Measurements from ENCODE around the gene BRWD1.
"Not testable (repeated sequence)": the region's sequence is repeated elsewhere in the genome, so short reads cannot be mapped to it uniquely, and the experiment has no call there.

Gene BRWD1

GRCh38 chr21:39281853-39282252, 31.6 kb downstream of the BRWD1 start:
- DNase-seq (ENCODE audit: low read depth), result no peak

- DNase-seq (ENCODE audit: low read depth), result no peak
Observed at GRCh38 chr21:39281207-39281606, 32.2 kb downstream of the BRWD1 start.

- DNase-seq (ENCODE audit: low read depth), result no peak
Observed at GRCh38 chr21:39269620-39270019, 43.8 kb downstream of the BRWD1 start.

- DNase-seq (ENCODE audit: low read depth), result no peak
Observed at GRCh38 chr21:39265603-39266002, 47.8 kb downstream of the BRWD1 start.

- no peak for DNase-seq (ENCODE audit: low read depth)
Observed at GRCh38 chr21:39263372-39263771, 50.1 kb downstream of the BRWD1 start.

DNA sequence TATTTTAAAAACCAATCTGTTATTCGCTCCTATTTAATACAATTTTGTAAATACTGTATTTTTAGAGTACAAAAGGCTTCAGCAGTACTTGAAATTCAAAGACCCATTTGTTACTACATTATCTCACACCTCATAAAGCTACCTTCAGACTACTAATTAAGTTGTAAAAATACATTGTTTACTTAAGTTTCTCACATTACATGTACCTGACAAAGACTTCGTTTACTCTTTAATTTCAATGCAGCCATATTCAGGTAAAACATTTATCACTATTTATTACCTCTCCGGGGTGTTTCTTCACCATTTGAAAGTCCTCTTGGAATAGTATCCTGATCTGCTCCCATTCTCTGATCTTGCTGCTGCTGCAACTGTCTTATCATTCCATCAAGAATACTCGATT, 55.2 kb downstream of the BRWD1 start:
- DNase-seq (ENCODE audit: low read depth), result no peak

DNA sequence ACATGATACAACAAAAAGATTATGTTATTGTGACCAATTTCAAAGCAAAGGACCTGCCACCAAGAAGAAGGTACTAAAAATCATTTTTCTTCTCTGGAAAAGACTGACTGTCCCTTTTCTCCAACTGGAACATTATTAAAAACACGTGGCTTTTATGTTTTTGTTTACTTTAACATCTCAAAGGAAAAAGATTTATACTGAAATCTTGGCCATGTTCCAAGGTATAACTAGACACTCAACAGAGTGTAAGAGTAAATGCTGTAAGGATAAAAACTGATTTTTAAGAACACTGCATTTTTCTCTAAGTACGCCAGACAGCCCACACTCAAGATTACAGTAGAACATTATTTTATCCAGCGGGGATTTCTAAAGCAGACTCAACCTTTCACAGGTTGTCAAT, 62.1 kb downstream of the BRWD1 start:
- no peak for DNase-seq (ENCODE audit: low read depth)

DNA sequence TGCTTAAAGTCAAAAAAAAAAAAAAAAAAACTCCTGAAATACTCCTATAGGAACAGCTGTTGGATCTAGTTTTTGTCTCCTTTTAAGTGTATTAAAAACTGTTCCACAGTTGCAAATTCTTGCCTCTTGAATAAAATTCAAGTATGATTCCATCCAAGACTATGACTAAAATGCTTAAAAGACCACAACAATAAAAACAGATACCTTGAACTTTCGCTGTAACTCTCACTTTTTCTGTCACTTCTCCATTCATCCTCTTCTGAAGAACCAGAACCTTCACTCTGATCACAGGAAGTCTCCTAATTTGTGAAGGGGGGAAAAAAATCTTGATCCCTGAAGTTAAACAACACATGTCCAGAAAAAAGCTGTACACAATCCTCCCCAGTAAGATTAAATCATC, 75.2 kb downstream of the BRWD1 start:
- no peak for DNase-seq (ENCODE audit: low read depth)

DNA sequence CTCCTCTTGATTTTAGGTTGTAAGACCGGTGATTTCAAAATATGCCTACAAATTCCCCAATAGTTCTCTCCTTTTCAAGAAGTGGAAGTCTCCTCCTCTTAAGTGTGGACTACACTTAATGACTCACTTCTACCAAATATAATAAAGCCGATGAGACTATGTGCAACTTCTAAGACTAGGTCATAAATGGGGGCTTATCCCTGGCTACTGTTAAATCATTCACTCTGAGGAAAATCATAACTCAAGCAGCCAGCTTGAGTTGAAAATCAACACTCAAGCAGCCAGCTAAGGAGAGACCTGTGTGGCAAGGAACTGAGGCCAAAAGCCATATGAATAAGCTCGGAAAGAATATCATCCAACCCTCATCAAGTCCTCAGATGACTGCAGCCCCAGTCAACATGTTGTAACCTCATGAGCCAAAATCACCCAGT, 80.6 kb downstream of the BRWD1 start:
- no peak for DNase-seq (ENCODE audit: low read depth)

DNA sequence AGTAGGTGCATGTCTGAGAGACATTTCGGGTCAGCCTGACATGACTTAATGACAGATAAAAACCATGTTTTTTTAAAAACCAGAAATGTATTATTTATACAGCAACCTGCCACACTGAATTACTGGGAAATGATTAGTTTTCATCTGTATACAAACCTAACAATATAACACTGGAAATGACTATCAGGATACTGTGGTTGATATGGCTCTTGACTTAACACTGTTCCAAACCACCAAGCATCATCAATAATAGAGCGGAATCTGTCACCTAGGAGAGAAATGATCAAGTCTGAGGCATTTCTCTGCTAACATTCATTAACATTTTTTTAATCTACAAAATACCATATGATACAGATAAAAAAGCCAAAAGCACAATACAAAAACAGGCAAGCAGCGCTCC, 88.5 kb downstream of the BRWD1 start:
- no peak for DNase-seq (ENCODE audit: low read depth)

DNA sequence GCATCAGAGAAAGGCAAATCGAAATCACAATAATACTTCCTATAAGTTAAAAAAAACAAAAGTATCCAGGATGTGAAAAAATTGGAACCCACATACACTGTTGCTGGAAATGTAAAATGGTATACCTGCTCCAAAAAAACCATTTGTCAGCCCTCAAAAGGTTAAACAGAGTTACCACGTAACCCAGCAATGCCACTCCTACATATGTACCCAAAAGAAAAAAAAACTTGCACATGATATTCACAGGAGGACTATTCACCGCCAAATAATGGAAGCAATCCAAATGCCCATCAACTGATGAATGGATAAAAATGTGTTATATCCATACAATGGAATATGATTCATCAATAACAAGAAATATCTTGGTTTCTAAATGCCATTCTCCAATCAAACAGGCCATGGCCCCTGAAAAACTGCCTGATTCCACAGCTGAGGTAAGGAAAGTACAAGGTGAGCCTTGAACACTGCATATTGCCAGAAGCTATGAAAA, 91.4 kb downstream of the BRWD1 start:
- DNase-seq (ENCODE audit: low read depth), result no peak

DNA sequence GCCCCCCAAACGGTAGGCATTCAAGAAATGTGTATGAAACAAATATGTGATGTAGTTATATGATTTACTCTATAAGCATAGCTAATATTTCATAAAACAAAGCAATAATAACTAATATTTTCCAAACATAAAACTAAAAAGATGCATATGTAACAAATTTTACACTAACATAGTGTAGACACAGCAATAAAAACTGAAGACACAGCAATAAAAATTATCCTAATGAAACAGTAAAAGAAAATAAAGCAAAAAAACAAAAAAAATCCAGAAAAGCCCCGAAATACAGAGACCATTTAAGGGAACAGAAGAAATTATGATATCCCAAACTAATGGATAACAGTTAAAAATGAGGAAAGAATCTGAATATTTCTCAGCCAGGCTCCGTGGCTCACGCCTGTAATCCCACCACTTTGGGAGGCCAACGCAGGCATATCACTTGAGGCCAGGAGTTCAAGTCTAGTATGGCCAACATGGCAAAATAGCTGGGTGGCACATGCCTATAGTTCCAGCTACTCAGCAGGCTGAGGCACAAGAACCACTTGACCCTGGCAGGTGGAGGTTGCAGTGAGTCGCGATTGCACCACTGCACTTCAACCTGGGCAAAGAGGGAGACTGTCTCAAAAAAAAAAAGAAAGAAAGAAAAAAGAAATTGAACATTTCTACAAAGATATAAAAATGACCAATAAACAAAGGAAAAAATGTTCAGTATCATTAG, 92.0 kb downstream of the BRWD1 start:
- DNase-seq (ENCODE audit: low read depth), result no peak

- DNase-seq (ENCODE audit: low read depth), result not testable (repeated sequence)
Observed at GRCh38 chr21:39220875-39221274, 92.6 kb downstream of the BRWD1 start.

GRCh38 chr21:39220150-39220549, 93.3 kb downstream of the BRWD1 start:
- DNase-seq (ENCODE audit: low read depth), result no peak

- DNase-seq (ENCODE audit: low read depth), result no peak
Observed at GRCh38 chr21:39218082-39218409, 95.4 kb downstream of the BRWD1 start.

DNA sequence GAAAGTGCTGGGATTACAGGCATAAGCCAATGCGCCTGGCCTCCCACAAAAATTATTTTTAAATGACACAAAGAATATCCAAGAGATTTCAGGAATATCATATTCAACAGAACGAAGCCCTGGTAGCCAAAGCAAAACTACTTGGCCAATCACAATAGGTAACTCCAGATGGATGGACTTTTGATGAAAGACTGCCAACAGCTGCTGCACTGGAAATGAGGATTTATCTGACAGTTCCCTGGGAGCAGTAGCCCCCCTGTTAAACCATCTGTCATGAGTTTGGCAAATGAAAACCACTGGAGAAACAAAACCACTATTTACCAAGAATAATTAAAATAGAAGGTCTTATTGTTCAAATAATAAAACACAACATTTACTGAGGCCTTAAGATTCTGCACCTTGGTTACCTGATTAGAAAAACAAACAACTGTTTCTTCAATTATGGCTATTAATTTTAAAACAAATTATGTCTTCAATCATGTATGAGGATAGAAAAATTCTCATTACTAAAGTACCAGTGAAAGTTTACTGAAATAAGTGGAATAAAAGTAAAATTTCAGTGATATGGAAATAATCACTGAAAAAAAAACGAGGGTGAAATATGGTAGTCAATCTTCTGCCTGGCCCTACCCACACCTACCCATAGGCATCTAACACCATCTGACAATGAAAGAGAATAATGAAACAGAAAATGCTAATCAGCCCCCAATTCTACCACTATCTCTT, 95.9 kb downstream of the BRWD1 start:
- no peak for DNase-seq (ENCODE audit: low read depth)

GRCh38 chr21:39216290-39216689, 97.1 kb downstream of the BRWD1 start:
- no peak for DNase-seq (ENCODE audit: low read depth)

GRCh38 chr21:39215078-39215477, 98.4 kb downstream of the BRWD1 start:
- no peak for DNase-seq (ENCODE audit: low read depth)

DNA sequence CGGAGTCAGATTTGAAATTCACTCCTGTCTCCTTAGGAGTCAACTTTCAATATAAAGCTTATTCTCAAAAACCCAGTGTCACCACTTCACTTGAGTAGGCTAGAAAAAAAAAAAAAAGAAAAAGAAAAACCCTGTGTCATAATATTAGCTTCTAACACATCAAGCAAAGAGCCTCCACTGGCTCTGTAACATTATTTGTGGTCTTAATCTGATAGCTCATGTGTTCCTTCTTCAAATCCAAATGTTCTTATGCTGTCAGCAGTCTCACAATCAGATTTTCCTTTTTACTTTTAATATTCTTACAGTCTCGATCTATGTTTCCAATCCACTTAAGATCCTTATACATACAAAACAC, 104.1 kb downstream of the BRWD1 start:
- DNase-seq (ENCODE audit: low read depth), result no peak

DNA sequence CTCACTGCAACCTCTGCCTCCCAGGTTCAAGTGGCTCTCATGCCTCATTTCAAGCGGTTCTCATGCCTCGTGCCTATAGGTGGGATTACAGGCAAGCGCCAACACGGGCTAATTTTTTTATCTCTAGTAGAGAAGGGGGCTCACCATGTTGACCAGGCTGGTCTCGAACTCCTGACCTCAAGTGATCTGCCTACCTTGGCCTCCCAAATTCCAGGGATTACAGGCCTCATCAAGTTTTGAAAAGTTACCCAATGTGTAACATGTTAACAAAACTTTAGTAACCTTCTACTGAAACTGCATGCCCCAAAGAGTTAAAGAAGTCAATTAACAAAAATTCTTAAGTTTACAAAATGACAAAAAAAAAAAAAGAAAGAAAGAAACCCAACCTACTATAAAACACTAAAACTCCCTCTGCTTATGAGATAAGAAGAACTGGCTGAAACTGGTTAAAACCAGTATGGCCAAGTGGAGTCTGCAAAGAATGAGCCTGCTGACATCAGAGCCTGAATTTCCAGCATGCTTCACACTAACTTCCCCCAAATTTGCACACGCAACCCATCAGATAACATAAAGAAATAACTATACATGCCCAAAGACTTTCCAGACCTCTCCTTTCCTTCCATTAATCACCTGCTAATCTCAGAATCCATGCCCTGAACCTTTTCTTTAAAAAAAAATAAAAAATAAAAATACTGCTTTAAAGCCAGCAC, 104.7 kb downstream of the BRWD1 start:
- DNase-seq (ENCODE audit: low read depth), result no peak

DNA sequence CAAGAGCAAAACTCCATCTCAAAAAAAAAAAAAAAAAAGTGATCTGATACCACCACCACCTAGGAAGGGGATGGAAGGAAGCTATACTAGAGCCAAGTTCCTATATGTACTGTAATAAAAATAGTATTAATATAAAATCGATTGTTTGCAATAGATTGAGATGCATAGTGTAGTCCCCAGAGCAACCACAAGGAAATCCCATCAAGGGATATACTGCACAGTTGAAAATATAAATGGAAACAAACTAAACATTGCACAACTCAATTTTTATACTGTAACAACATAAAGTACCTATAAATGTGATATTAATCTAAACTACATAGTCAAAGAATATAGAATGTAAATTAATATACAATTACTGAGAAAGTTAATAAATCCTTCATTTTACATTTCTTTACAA, 109.3 kb downstream of the BRWD1 start:
- DNase-seq (ENCODE audit: low read depth), result no peak

- no peak for DNase-seq (ENCODE audit: low read depth)
Observed at GRCh38 chr21:39198800-39199199, 114.6 kb downstream of the BRWD1 start.

Data from GM04503 (cell line).